ENCODE measurements around the gene NEK10. TPM values are rescaled to one million over a fixed set of nuclear protein-coding genes. Genes with fewer than 3 reads are reported as not detected.

Gene NEK10
- total RNA-seq, 1 experiment from 2014 or later, result 5.7 TPM

GRCh38 chr3:27145719-27146118 is 223.5 kb downstream of the NEK10 start:
- in situ Hi-C loops (cut with HindIII; ENCODE audit: low pct_unique_long_range_greater_than_20kb, low sequenced_read_pairs), result no loop called here
- no peak for ATAC-seq
- no TSS peak for BruUV-seq (replicated peaks)
- POLR2A ChIA-PET, result no interaction called here
- Histone ChIP-seq H3K4me1 (ENCODE audit: control insufficient read depth, insufficient read depth, low read length) (no peaks in the 10 kb centered on the region), H3K9me3 (ENCODE audit: control insufficient read depth, insufficient read depth, low read depth, low read length) (no peaks in the 10 kb centered on the region), H3K36me3 (ENCODE audit: control insufficient read depth, insufficient read depth, low read length) (no peaks in the 10 kb centered on the region), H3K27ac (ENCODE audit: low read length) (no peak overlapping the region), H3K27me3 (ENCODE audit: control insufficient read depth, insufficient read depth, low read length) (no peaks in the 10 kb centered on the region), H3K4me3 (ENCODE audit: low read depth in 2 of 2, low read length in 2 of 2) (no peak overlapping the region)
- DNase-seq (ENCODE audit: low read depth, low spot score), result no peak
- intact Hi-C loops (cut with micrococcal nuclease; ENCODE audit: unreplicated experiment), result loop anchor here (10.0 kb wide), 1 partner anchor 219 kb away; the partner anchor contains the start of gene NEK10
- CTCF ChIA-PET, result no interaction called here
- TF ChIP-seq CTCF (IDR thresholded peaks at IDR 0.05), result no peak
- no peak for TF ChIP-seq POLR2AphosphoS5 (IDR thresholded peaks at IDR 0.05; ENCODE audit: low read depth, low read length)
- no peak for TF ChIP-seq REST (IDR thresholded peaks at IDR 0.05; ENCODE audit: insufficient read depth in 1 of 2, low read depth in 2 of 2, low read length in 1 of 2)
- TF ChIP-seq TCF7L2 (IDR thresholded peaks at IDR 0.05; ENCODE audit: low read depth, low read length), result no peak
- no peak for TF ChIP-seq SIN3A (IDR thresholded peaks at IDR 0.05; ENCODE audit: borderline replicate concordance, insufficient read depth, low read depth, low read length)

DNA sequence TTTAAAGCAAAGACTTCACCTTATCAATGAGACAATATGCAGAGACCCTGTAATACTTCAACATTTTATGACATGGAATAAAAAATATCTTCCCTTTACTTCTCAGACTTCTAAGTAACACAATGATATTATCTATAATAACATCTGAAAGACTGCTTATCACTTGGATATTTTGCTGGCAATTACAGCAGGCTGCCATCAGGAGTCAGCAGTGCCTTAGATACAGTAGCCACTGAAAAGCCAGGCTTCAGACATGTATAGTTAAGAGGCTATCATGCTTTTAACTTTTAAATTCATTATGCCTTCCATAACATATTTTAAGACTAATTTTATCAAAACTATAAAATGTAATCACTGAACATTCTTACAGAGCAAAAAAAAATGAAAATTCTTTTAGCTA is 227.5 kb downstream of the NEK10 start:
- POLR2A ChIA-PET, result no interaction called here
- H3K27me3 ChIP-seq (ENCODE audit: control insufficient read depth, insufficient read depth, low read length), result no peaks in the 10 kb centered on the region
- no peak for DNase-seq (ENCODE audit: low read depth, low spot score)
- BruUV-seq (replicated peaks), result no TSS peak
- H3K9me3 ChIP-seq (ENCODE audit: control insufficient read depth, insufficient read depth, low read depth, low read length), result no peaks in the 10 kb centered on the region
- H3K4me3 ChIP-seq (ENCODE audit: low read depth in 2 of 2, low read length in 2 of 2), result no peak overlapping the region
- ATAC-seq, result no peak
- H3K27ac ChIP-seq (ENCODE audit: low read length), result no peak overlapping the region
- in situ Hi-C loops (cut with HindIII; ENCODE audit: low pct_unique_long_range_greater_than_20kb, low sequenced_read_pairs) (no loop called here), intact Hi-C loops (cut with micrococcal nuclease; ENCODE audit: unreplicated experiment) (loop anchor here (10.0 kb wide), 1 partner anchor 223 kb away; the partner anchor contains the start of gene NEK10)
- CTCF ChIA-PET, result no interaction called here
- no peaks in the 10 kb centered on the region for H3K36me3 ChIP-seq (ENCODE audit: control insufficient read depth, insufficient read depth, low read length)
- H3K4me1 ChIP-seq (ENCODE audit: control insufficient read depth, insufficient read depth, low read length), result no peaks in the 10 kb centered on the region
- no peak for TF ChIP-seq REST (IDR thresholded peaks at IDR 0.05; ENCODE audit: insufficient read depth in 1 of 2, low read depth in 2 of 2, low read length in 1 of 2)
- peak; percentile 31; the same call in 1 of the 2 replicates for TF ChIP-seq CTCF (IDR thresholded peaks at IDR 0.05)
- no peak for TF ChIP-seq SIN3A (IDR thresholded peaks at IDR 0.05; ENCODE audit: borderline replicate concordance, insufficient read depth, low read depth, low read length)
- no peak for TF ChIP-seq POLR2AphosphoS5 (IDR thresholded peaks at IDR 0.05; ENCODE audit: low read depth, low read length)
- no peak for TF ChIP-seq TCF7L2 (IDR thresholded peaks at IDR 0.05; ENCODE audit: low read depth, low read length)

All from Panc1 (cell line).